ENCODE data around the gene HAND2.

HAND2 gene

DNA sequence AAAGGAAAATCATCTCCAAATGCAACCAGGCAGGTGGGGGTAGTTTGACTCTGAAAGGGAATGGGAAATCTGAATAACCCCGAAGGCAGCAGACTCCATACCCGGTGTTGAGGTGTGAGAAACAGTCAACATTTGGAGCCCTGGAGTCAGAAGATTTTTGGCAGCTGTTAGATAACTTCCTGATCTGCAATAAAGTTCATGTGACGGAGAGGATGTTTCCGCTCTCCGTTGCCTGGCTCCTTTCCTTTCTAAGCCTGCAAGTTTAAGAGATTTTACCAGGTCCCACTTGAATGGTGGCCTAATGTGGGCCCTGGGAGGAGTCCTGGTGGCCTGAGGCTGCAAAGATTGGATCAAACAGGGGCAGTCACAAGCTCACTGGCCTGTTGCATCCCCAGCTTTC is 27.7 kb downstream of the HAND2 start:
- Histone ChIP-seq H3K4me1 (ENCODE audit: control insufficient read depth, insufficient read depth, low read length, poor library complexity, severe bottlenecking) (peaks cover 3% of the 10 kb centered on the region), H3K4me3 (ENCODE audit: insufficient read depth, low read depth, low read length, poor library complexity, severe bottlenecking) (no peak overlapping the region), H3K27me3 (replicated peaks; ENCODE audit: control insufficient read depth, insufficient read depth, low read length, poor library complexity, severe bottlenecking) (peaks cover 44% of the 10 kb centered on the region), H3K9me3 (ENCODE audit: control insufficient read depth, low read length) (no peaks in the 10 kb centered on the region), H3K27ac (ENCODE audit: insufficient read depth, low read length, poor library complexity, severe bottlenecking) (no peak overlapping the region), H3K36me3 (ENCODE audit: control insufficient read depth, insufficient read depth, low read length) (no peaks in the 10 kb centered on the region)
- no peak for DNase-seq

DNA sequence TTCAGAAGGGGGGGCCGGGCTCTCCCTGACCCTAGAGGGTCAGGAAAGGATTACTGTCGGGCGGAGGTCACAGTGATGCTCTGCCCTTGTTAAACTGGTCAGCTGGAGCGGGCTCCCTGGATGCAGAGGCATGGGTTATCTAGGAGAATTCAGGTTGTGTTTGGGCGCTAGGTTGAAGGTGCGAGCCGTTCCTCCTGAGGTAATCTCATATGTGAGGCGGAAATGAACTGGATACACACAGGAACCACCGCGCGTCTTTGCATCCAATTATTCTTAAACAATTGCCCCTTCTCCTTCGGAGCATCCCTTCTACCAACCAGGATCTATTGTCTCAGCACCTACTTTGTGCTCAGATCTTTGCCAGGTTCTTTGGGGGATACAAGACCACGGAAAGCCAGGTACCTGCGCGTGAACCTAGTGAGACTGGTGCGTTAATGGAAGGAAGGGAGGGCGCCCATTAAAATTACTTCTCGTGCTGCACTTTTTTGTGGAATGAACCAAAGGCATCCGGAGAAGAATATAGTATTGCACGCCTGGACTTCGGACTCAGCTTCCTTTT is 28.4 kb downstream of the HAND2 start:
- Histone ChIP-seq H3K9me3 (ENCODE audit: control insufficient read depth, low read length) (no peaks in the 10 kb centered on the region), H3K4me3 (ENCODE audit: insufficient read depth, low read depth, low read length, poor library complexity, severe bottlenecking) (no peak overlapping the region), H3K27me3 (replicated peaks; ENCODE audit: control insufficient read depth, insufficient read depth, low read length, poor library complexity, severe bottlenecking) (peaks cover 40% of the 10 kb centered on the region), H3K36me3 (ENCODE audit: control insufficient read depth, insufficient read depth, low read length) (no peaks in the 10 kb centered on the region), H3K27ac (ENCODE audit: insufficient read depth, low read length, poor library complexity, severe bottlenecking) (no peak overlapping the region), H3K4me1 (ENCODE audit: control insufficient read depth, insufficient read depth, low read length, poor library complexity, severe bottlenecking) (peaks cover 3% of the 10 kb centered on the region)
- DNase-seq = no peak

DNA sequence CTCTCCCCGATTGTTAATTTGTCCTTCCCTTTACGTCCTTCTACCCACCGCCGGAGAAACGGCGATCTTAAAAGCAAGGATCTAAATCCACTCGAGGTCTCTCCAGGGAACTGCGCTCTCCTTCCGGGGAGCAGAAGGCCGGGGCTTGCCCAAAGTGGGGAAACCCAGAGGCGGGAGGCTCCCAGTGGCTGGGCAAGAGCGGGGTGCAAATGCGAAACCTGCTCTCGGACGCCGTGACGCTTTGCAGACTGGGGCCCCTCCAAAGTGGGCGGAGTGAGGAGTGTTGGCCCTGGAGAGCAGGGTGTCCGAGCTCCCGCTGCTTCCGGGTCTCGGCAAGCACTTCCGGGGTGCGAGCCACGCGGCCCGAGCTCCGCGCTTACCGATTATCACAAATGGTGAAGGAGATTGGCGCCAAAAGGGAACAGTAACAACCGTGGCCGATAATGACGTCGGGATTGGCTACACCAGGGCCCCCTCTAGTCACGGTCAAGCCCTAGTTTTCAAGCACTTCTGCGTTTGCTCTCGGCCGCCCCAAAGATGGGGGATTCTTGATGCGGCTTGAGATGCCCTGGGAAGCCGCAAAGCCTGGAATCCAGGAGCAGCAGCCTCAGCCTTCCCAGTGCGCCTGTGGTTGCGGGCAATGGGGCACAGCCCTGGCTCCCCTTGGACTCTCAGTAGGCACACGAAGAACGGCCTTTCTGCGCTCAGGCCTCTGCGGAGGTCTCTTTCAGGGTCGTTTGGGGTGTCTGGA is 29.0 kb downstream of the HAND2 start:
- no peak for DNase-seq
- Histone ChIP-seq H3K27ac (ENCODE audit: insufficient read depth, low read length, poor library complexity, severe bottlenecking) (no peak overlapping the region), H3K9me3 (ENCODE audit: control insufficient read depth, low read length) (no peaks in the 10 kb centered on the region), H3K27me3 (replicated peaks; ENCODE audit: control insufficient read depth, insufficient read depth, low read length, poor library complexity, severe bottlenecking) (peaks cover 34% of the 10 kb centered on the region), H3K4me3 (ENCODE audit: insufficient read depth, low read depth, low read length, poor library complexity, severe bottlenecking) (peak overlapping the region; percentile 52), H3K36me3 (ENCODE audit: control insufficient read depth, insufficient read depth, low read length) (no peaks in the 10 kb centered on the region), H3K4me1 (ENCODE audit: control insufficient read depth, insufficient read depth, low read length, poor library complexity, severe bottlenecking) (peaks cover 3% of the 10 kb centered on the region)

DNA sequence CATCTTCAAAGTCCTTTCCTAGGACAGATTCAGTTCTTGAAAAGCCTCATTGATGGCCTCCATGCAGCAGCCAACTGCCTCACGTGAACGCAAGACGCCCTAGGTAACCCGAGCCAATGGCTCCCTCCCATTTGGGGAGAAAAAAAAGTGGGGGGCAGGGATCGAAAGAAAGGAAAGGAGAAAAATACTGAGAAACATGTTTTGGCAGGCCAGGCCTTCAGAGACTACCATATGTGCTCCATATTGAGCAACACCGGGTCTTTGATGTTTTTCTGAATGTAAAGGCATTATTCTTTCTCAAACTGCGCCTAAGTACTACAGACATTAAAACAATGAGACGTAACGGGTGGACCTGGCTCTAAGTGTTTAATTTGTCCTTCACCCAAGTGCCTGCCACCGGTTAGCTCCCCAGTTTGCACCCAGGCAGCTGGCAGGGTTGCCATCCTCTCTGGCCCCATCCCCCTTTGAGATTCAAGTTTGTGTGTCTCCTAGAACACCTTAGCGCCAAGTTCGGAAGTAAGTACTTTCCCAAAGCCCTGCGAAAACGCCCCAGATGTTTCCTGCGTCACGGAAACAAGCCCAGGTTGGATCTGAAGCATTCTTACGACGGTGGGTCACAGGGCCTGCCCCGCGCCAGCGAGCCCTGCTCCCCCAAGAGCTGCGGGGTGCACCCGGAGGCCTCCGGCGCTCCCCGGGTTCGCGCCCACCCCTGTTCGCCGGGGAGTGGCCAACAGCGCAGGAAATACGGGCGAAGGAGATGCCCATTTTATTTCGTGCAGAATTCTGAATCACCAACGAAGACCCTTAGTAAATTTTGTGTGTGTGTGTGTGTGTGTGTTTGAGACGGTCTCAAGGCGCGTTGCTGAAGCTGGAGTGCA is 30.1 kb downstream of the HAND2 start:
- Histone ChIP-seq H3K4me1 (ENCODE audit: control insufficient read depth, insufficient read depth, low read length, poor library complexity, severe bottlenecking) (peaks cover 3% of the 10 kb centered on the region), H3K27ac (ENCODE audit: insufficient read depth, low read length, poor library complexity, severe bottlenecking) (no peak overlapping the region), H3K27me3 (replicated peaks; ENCODE audit: control insufficient read depth, insufficient read depth, low read length, poor library complexity, severe bottlenecking) (peaks cover 23% of the 10 kb centered on the region)

DNA sequence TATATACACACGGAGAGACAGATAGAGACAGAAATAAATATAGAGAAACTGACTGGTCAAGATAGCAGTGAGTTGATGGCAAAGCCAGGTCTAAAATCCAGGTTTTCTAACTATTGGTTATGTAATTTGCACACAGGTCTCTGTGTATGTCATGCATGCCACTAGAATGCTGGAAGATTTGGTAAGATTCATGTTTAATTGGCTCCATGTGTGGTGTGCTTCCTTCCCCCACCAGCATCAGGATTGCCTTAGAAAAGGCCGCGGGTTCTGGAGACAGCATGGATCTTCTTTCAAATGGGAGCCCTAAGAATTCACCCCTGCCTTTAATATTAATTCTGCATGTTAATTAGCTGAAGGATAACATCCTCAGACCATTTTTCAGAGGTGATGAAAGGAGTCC is 31.3 kb downstream of the HAND2 start:
- no peaks in the 10 kb centered on the region for H3K9me3 ChIP-seq (ENCODE audit: control insufficient read depth, low read length)
- H3K4me1 ChIP-seq (ENCODE audit: control insufficient read depth, insufficient read depth, low read length, poor library complexity, severe bottlenecking) = peaks cover 5% of the 10 kb centered on the region
- DNase-seq = no peak
- H3K36me3 ChIP-seq (ENCODE audit: control insufficient read depth, insufficient read depth, low read length) = no peaks in the 10 kb centered on the region
- H3K27ac ChIP-seq (ENCODE audit: insufficient read depth, low read length, poor library complexity, severe bottlenecking) = no peak overlapping the region
- peaks cover 16% of the 10 kb centered on the region for H3K27me3 ChIP-seq (replicated peaks; ENCODE audit: control insufficient read depth, insufficient read depth, low read length, poor library complexity, severe bottlenecking)
- H3K4me3 ChIP-seq (ENCODE audit: insufficient read depth, low read depth, low read length, poor library complexity, severe bottlenecking) = no peak overlapping the region

More for the DNA sequence above, 30.1 kb downstream of the HAND2 start:
- H3K36me3 ChIP-seq (ENCODE audit: control insufficient read depth, insufficient read depth, low read length) = no peaks in the 10 kb centered on the region
- H3K4me3 ChIP-seq (ENCODE audit: insufficient read depth, low read depth, low read length, poor library complexity, severe bottlenecking) = no peak overlapping the region
- no peak for DNase-seq
- H3K9me3 ChIP-seq (ENCODE audit: control insufficient read depth, low read length) = no peaks in the 10 kb centered on the region

DNA sequence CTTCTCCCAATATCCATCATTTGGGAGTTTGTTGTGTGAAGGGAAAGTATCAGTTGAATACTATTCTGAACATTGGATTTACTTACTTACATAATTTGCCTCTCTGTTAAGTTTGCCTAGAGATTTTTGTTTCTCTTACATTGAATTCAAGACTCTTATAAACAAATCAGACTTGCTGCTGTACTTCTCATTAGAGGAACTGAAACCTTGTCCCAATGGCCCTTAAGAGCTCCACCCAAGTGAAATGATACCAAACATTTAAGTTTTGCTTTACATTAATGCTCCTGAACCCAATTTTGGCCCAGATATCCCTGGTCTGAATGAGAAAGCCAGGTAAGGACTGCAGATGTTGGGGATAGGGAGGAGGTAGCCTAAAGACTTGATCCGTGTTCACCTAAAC is 32.0 kb downstream of the HAND2 start:
- no peak overlapping the region for H3K4me3 ChIP-seq (ENCODE audit: insufficient read depth, low read depth, low read length, poor library complexity, severe bottlenecking)
- no peaks in the 10 kb centered on the region for H3K9me3 ChIP-seq (ENCODE audit: control insufficient read depth, low read length)
- no peaks in the 10 kb centered on the region for H3K36me3 ChIP-seq (ENCODE audit: control insufficient read depth, insufficient read depth, low read length)
- H3K27ac ChIP-seq (ENCODE audit: insufficient read depth, low read length, poor library complexity, severe bottlenecking) = no peak overlapping the region
- DNase-seq = no peak
- H3K27me3 ChIP-seq (replicated peaks; ENCODE audit: control insufficient read depth, insufficient read depth, low read length, poor library complexity, severe bottlenecking) = peaks cover 9% of the 10 kb centered on the region
- H3K4me1 ChIP-seq (ENCODE audit: control insufficient read depth, insufficient read depth, low read length, poor library complexity, severe bottlenecking) = peaks cover 5% of the 10 kb centered on the region

DNA sequence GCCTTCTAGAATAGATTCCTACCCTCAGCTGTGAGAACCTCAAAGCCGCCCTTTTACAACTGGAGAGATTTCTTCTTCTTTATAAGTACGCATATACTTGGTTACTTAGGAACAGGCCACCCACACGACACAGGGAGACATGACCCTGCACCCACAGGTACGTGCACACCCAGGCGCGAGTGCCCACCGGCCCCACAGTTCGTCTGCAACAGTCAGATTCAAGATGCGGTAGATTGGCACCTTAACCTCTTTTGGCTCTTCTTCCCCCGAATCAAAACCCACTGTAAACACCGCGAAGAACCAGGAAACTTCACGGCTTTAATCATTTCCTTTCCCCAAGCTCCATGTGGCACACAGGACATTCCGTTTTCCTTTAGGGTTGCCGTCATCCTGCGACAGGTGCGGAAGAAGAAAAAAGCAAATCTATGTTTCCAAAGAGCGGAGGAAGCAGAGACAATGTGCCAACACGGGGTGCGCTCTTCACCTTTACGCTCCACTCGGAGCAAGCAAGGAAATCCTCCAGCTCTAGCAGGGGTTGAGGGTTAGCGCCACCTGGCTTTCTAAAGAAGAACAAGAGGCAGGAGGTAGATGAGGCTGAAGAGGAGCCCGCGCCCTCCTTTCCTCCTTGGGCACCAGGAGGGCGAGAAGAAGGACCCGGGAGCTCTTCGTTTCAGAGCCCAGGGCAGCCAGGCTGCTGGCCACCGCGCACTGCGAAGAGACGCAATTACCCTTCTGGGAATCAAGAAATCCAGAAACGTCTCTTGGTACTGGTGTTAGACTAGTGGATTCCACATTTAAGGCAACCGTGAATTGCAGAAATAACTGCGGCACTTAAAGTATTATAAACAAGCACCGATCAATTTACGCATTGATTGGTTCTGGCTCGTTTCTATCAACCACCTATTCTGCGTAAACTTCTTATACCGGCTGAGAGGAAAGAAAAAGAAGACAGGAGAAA is 35.7 kb downstream of the HAND2 start:
- H3K27ac ChIP-seq (ENCODE audit: insufficient read depth, low read length, poor library complexity, severe bottlenecking) = no peak overlapping the region
- DNase-seq = peak; percentile 8 to 46 (median 26)
- H3K4me1 ChIP-seq (ENCODE audit: control insufficient read depth, insufficient read depth, low read length, poor library complexity, severe bottlenecking) = peaks cover 3% of the 10 kb centered on the region
- no peaks in the 10 kb centered on the region for H3K27me3 ChIP-seq (replicated peaks; ENCODE audit: control insufficient read depth, insufficient read depth, low read length, poor library complexity, severe bottlenecking)
- no peaks in the 10 kb centered on the region for H3K9me3 ChIP-seq (ENCODE audit: control insufficient read depth, low read length)
- peak overlapping the region; percentile 15 for H3K4me3 ChIP-seq (ENCODE audit: insufficient read depth, low read depth, low read length, poor library complexity, severe bottlenecking)
- H3K36me3 ChIP-seq (ENCODE audit: control insufficient read depth, insufficient read depth, low read length) = no peaks in the 10 kb centered on the region

DNA sequence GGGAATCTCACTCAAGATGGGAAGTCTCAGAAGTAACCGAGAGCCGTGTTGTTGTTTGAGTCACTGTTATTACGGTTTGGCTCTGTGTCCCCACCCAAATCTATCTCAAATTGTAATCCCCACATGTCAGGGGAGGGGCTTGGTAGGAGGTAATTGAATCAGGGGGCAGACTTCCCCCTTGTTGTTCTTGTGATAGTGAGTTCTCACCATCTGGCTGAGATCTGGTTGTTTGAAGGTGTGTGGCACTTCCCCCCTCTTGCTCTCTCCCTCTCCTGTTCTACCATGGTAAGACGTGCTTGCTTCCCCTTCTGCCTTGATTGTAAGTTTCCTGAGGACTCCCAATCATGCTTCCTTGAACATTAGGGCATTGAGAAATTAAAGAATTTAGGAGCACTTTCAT is 37.0 kb downstream of the HAND2 start:
- H3K27ac ChIP-seq (ENCODE audit: insufficient read depth, low read length, poor library complexity, severe bottlenecking) = no peak overlapping the region
- H3K4me3 ChIP-seq (ENCODE audit: insufficient read depth, low read depth, low read length, poor library complexity, severe bottlenecking) = no peak overlapping the region
- H3K27me3 ChIP-seq (replicated peaks; ENCODE audit: control insufficient read depth, insufficient read depth, low read length, poor library complexity, severe bottlenecking) = no peaks in the 10 kb centered on the region
- DNase-seq = no peak
- H3K36me3 ChIP-seq (ENCODE audit: control insufficient read depth, insufficient read depth, low read length) = no peaks in the 10 kb centered on the region
- H3K4me1 ChIP-seq (ENCODE audit: control insufficient read depth, insufficient read depth, low read length, poor library complexity, severe bottlenecking) = peaks cover 3% of the 10 kb centered on the region
- no peaks in the 10 kb centered on the region for H3K9me3 ChIP-seq (ENCODE audit: control insufficient read depth, low read length)

DNA sequence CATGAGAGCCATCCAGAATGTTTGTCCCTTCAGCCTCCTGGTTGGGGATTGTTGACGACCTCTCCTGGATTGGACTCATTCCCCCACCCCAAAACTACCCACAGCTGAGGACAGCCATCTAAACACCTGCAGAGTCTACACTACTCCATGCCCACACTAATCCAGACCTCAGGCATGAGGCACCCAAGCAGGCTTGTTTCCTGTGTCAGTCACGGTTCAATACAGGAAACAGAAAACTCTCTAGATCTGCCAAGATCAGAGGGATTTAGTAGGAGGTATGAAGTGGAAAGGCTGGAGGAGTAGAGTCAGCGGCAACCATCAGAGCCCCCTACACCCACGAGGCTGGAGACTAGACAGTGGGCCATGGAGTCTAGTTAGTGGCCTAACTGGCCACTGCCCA is 37.7 kb downstream of the HAND2 start:
- Histone ChIP-seq H3K4me3 (ENCODE audit: insufficient read depth, low read depth, low read length, poor library complexity, severe bottlenecking) (no peak overlapping the region), H3K9me3 (ENCODE audit: control insufficient read depth, low read length) (no peaks in the 10 kb centered on the region), H3K27me3 (replicated peaks; ENCODE audit: control insufficient read depth, insufficient read depth, low read length, poor library complexity, severe bottlenecking) (no peaks in the 10 kb centered on the region), H3K4me1 (ENCODE audit: control insufficient read depth, insufficient read depth, low read length, poor library complexity, severe bottlenecking) (peaks cover 3% of the 10 kb centered on the region), H3K27ac (ENCODE audit: insufficient read depth, low read length, poor library complexity, severe bottlenecking) (no peak overlapping the region), H3K36me3 (ENCODE audit: control insufficient read depth, insufficient read depth, low read length) (no peaks in the 10 kb centered on the region)
- DNase-seq = no peak

Data from effector memory CD4-positive, alpha-beta T cell (primary cell).